ENCODE results near the gene PDE1A. TPM values are rescaled to one million over a fixed set of nuclear protein-coding genes. Genes with fewer than 3 reads are reported as not detected.

The PDE1A gene
- total RNA-seq, 1 donor from 2014 or later: 0.53 TPM

- Histone ChIP-seq H3K27me3 (ENCODE audit: control insufficient read depth, insufficient read depth, low read length) (no peaks in the 10 kb centered on the region), H3K36me3 (ENCODE audit: control insufficient read depth, insufficient read depth, low read length) (no peaks in the 10 kb centered on the region), H3K4me3 (ENCODE audit: low read depth, low read length) (no peak overlapping the region)
- FAIRE-seq (no peak), DNase-seq (ENCODE audit: low read depth) (no peak)
- TF ChIP-seq CTCF (IDR thresholded peaks at IDR 0.05; ENCODE audit: insufficient read depth, low read length, severe bottlenecking): no peak
These were observed 9.4 kb upstream of the PDE1A start for GRCh38 chr2:182436252-182436651.

- TF ChIP-seq CTCF (IDR thresholded peaks at IDR 0.05; ENCODE audit: insufficient read depth, low read length, severe bottlenecking): no peak
- DNase-seq (ENCODE audit: low read depth) (peak; percentile 30), FAIRE-seq (no peak)
- H3K4me3 ChIP-seq (ENCODE audit: low read depth, low read length): no peak overlapping the region
- H3K27me3 ChIP-seq (ENCODE audit: control insufficient read depth, insufficient read depth, low read length): no peaks in the 10 kb centered on the region
- H3K36me3 ChIP-seq (ENCODE audit: control insufficient read depth, insufficient read depth, low read length): no peaks in the 10 kb centered on the region
These were observed 8.9 kb upstream of the PDE1A start for GRCh38 chr2:182435754-182436153.

- TF ChIP-seq CTCF (IDR thresholded peaks at IDR 0.05; ENCODE audit: insufficient read depth, low read length, severe bottlenecking): no peak
- no peak overlapping the region for H3K4me3 ChIP-seq (ENCODE audit: low read depth, low read length)
- H3K27me3 ChIP-seq (ENCODE audit: control insufficient read depth, insufficient read depth, low read length): no peaks in the 10 kb centered on the region
- no peak for FAIRE-seq
- no peaks in the 10 kb centered on the region for H3K36me3 ChIP-seq (ENCODE audit: control insufficient read depth, insufficient read depth, low read length)
- no peak for DNase-seq (ENCODE audit: low read depth)
These were observed 5.2 kb upstream of the PDE1A start for GRCh38 chr2:182432051-182432450.

- no peaks in the 10 kb centered on the region for H3K27me3 ChIP-seq (ENCODE audit: control insufficient read depth, insufficient read depth, low read length)
- DNase-seq (ENCODE audit: low read depth) (no peak), FAIRE-seq (no peak)
- no peaks in the 10 kb centered on the region for H3K36me3 ChIP-seq (ENCODE audit: control insufficient read depth, insufficient read depth, low read length)
- no peak for TF ChIP-seq CTCF (IDR thresholded peaks at IDR 0.05; ENCODE audit: insufficient read depth, low read length, severe bottlenecking)
- no peak overlapping the region for H3K4me3 ChIP-seq (ENCODE audit: low read depth, low read length)
These were observed 1.6 kb upstream of the PDE1A start for GRCh38 chr2:182428476-182428875.

- peak; percentile 7 for DNase-seq (ENCODE audit: low read depth)
- TF ChIP-seq CTCF (IDR thresholded peaks at IDR 0.05; ENCODE audit: insufficient read depth, low read length, severe bottlenecking): no peak
- H3K4me3 ChIP-seq (ENCODE audit: low read depth, low read length): no peak overlapping the region
- H3K36me3 ChIP-seq (ENCODE audit: control insufficient read depth, insufficient read depth, low read length): no peaks in the 10 kb centered on the region
- FAIRE-seq: peak; percentile 40
- no peaks in the 10 kb centered on the region for H3K27me3 ChIP-seq (ENCODE audit: control insufficient read depth, insufficient read depth, low read length)
These were observed 536 bp downstream of the PDE1A start for GRCh38 chr2:182426082-182426917.

- DNase-seq (ENCODE audit: low read depth) (no peak), FAIRE-seq (no peak)
- Histone ChIP-seq H3K4me3 (ENCODE audit: low read depth, low read length) (no peak overlapping the region), H3K27me3 (ENCODE audit: control insufficient read depth, insufficient read depth, low read length) (no peaks in the 10 kb centered on the region), H3K36me3 (ENCODE audit: control insufficient read depth, insufficient read depth, low read length) (no peaks in the 10 kb centered on the region)
- no peak for TF ChIP-seq CTCF (IDR thresholded peaks at IDR 0.05; ENCODE audit: insufficient read depth, low read length, severe bottlenecking)
These were observed 4.0 kb downstream of the PDE1A start for GRCh38 chr2:182422864-182423263.

Data from bronchial epithelial cell (primary cell).